Upper lobe of left lung (tissue), 6 donors: ENCODE measurements around the gene PSMC2. TPM values are rescaled to one million over a fixed set of nuclear protein-coding genes. Genes with fewer than 3 reads are reported as not detected.
A peak's percentile ranks its signal among the peaks of the same experiment; 100 is the strongest.

Experiments used
- ATAC-seq, 2 donors: fragments of 200-7000 bp; cut with Tn5 transposase; one replicate each; pipeline ENCODE4 v1.9.1; 2022; ENCODE audit warnings: mild to moderate bottlenecking in 2 of 2, moderate library complexity in 2 of 2; ENCODE audit not compliant: low FRiP score in 2 of 2
- DNase-seq, 2 donors: peaks; one replicate each; pipeline ENCODE4 v3.0.0-alpha.2; 2019 to 2020
- H3K27ac ChIP-seq, 4 donors: fragments of 200-600 bp; sonication (generic); one replicate each; pipeline ENCODE4 v1.5.1; 2016 to 2019
- H3K27me3 ChIP-seq, 4 donors: fragments of 200-600 bp; sonication (generic); one replicate each; pipeline ENCODE4 v1.5.1; 2017 to 2019
- H3K36me3 ChIP-seq, 4 donors: fragments of 200-600 bp; sonication (generic); one replicate each; pipeline ENCODE4 v1.5.1; 2016 to 2019
- H3K4me1 ChIP-seq, 4 donors: fragments of 200-600 bp; sonication (generic); one replicate each; pipeline ENCODE4 v1.5.1; 2018 to 2019
- H3K4me3 ChIP-seq, 4 donors: fragments of 200-600 bp; sonication (generic); one replicate each; pipeline ENCODE4 v1.5.1; 2017 to 2019; ENCODE audit warnings: mild to moderate bottlenecking in 2 of 4, moderate library complexity in 1 of 4
- H3K9me3 ChIP-seq, 4 donors: fragments of 200-600 bp; sonication (generic); one replicate each; pipeline ENCODE4 v1.5.1; 2018 to 2019
- CTCF ChIP-seq, 6 experiments: fragments of 450-650 bp in 4 of 6; fragments of 200-600 bp in 2 of 6; sonication (generic) in 2 of 6; IDR thresholded peaks; one replicate each; pipeline ENCODE4 v1.5.1; 2016 to 2019; ENCODE audit warnings: antibody characterized with exemption in 6 of 6
- EP300 ChIP-seq, 4 donors: sonication (generic); formaldehyde crosslinking; IDR thresholded peaks; one replicate each; pipeline ENCODE4 v1.5.1; 2017; ENCODE audit warnings: antibody characterized with exemption in 4 of 4, control low read depth in 2 of 4
- POLR2A ChIP-seq, 4 donors: fragments of 450-650 bp; IDR thresholded peaks; one replicate each; pipeline ENCODE4 v1.5.1; 2016 to 2017; ENCODE audit warnings: antibody characterized with exemption in 4 of 4, mild to moderate bottlenecking in 2 of 4
- POLR2AphosphoS5 ChIP-seq, 2 donors: sonication (generic); formaldehyde crosslinking; IDR thresholded peaks; one replicate each; pipeline ENCODE4 v1.5.1; 2017; ENCODE audit warnings: antibody characterized with exemption in 2 of 2
- WGBS, 2 donors: methylation state at CpG; one replicate each; pipeline ENCODE4 v1.1.5; 2017 to 2018; 5-methylcytosine and 5-hydroxymethylcytosine counted together
- total RNA-seq, 6 donors: library from RNA; depleted of rRNA in 4 of 6; stranded (reverse); fragments of >200 nt in 4 of 6; gene quantifications; one replicate each; pipeline versions ENCODE4 v1.1.0 to v1.2.1, GENCODE V29; 2016 to 2021
- donor health status: DM: no; HTN: no; CAD: no; lungs with moderate emphysema.
- donor health status: DM: no; HTN: yes; CAD: no; lungs with severe emphysema.

Gene PSMC2
- 100 to 1,000 TPM in 2 of 6 donors, 10 to 100 TPM in 4; 26.2 to 114 (median 91.8) TPM for total RNA-seq

DNA sequence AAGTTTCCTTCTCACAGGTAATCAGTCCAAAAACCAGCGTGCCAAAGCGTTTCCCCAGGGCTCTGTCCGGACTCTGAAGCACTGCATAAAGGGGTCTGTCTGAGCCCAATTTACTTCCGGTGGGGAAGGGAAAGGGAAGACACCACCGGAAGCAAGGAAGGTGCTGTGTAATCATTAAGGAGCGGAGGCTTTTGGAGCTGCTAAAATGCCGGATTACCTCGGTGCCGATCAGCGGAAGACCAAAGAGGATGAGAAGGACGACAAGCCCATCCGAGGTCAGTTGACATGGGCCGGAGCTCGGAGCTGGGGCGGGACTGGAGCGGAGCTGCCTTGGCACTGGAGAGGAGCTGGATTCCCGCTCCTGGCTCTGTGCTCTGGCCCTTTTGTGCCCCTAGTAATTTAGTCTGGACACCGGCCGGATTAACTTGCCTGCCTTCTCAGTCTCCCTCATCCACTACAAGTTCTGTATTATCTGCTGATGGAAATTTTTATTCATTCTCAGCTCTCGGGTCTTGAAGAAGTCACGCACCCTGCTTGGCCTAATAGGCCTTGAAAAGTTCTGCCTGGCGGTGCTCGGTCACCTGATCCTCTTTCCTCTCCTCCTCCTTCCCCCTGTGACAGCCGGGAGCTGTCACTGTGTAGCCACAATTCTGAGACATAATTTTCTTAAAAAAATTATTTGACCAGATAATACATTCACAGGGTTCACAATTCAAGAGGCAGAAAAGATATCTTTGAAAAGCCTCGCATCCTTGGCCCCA, at the start of gene PSMC2:
TSS of gene PSMC2 (plus strand) at position 137 of the 761 bp plus-strand sequence. CDS start at position 206, 69 bp downstream.
- 0 to 1% methylated on average over 25 of the region's 25 CpGs for WGBS, 2 donors
- Histone ChIP-seq H3K27me3 (no peaks in the 10 kb centered on the region), H3K9me3 (no peaks in the 10 kb centered on the region), H3K4me1 (peaks cover 41 to 63% (median 53%) of the 10 kb centered on the region in 4 donors), H3K27ac (peak within 1 kb of the TSS; percentile 84 to 92 (median 90)), H3K4me3 (peak within 1 kb of the TSS; percentile 46 to 81 (median 72)), H3K36me3 (peaks cover 0 to 15% (median 0%) of the 10 kb centered on the region in 4 donors)
- peak; percentile 76 to 77 for DNase-seq
- TF ChIP-seq POLR2AphosphoS5 (IDR thresholded peaks at IDR 0.05) (peak; percentile 63 to 80), CTCF (IDR thresholded peaks at IDR 0.05) (no peak), EP300 (IDR thresholded peaks at IDR 0.05) (peak in 1 of 4 donors; percentile 2), POLR2A (IDR thresholded peaks at IDR 0.05) (peak in 3 of 4 donors; percentile 43 to 64 (median 45))
- ATAC-seq, result peak; percentile 90 to 91

GRCh38 chr7:103297837-103298179, 49.6 kb upstream of the PSMC2 start:
- H3K4me3 ChIP-seq, result peak overlapping the region; percentile 70 to 96 (median 84)
- peak overlapping the region; percentile 88 to 90 (median 88) for H3K27ac ChIP-seq
- H3K9me3 ChIP-seq, result no peaks in the 10 kb centered on the region
- no peaks in the 10 kb centered on the region for H3K27me3 ChIP-seq
- H3K36me3 ChIP-seq, result peaks cover 18 to 39% (median 22%) of the 10 kb centered on the region in 4 donors
- ATAC-seq, result no peak
- DNase-seq, result no peak
- peaks cover 13 to 25% (median 15%) of the 10 kb centered on the region in 4 donors for H3K4me1 ChIP-seq
- 0 to 1% methylated on average over 7 of the region's 7 CpGs for WGBS, 2 donors
- TF ChIP-seq EP300 (IDR thresholded peaks at IDR 0.05) (no peak), POLR2A (IDR thresholded peaks at IDR 0.05) (no peak), CTCF (IDR thresholded peaks at IDR 0.05) (no peak), POLR2AphosphoS5 (IDR thresholded peaks at IDR 0.05) (no peak)

DNA sequence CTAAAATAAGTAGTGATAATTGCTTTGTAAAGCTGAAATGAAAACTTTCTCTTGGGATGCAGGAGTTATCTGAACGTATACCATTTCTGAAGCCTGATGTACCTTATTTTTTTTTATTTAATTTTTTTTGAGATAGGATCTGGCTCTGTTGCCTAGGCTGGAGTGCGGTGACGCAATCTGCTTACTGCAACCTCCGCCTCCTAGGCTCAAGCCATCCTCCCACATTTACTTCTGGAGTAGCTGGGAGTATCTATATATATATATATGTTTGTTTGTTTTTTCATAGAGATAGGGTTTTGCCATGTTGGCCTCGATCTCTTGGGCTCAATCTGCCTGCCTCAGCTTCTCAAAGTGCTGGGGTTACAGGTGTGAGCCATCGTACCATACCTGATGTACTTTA, 47.8 kb upstream of the PSMC2 start:
- H3K4me1 ChIP-seq, result peaks cover 13 to 25% (median 15%) of the 10 kb centered on the region in 4 donors
- peaks cover 18 to 57% (median 33%) of the 10 kb centered on the region in 4 donors for H3K36me3 ChIP-seq
- no peak for ATAC-seq
- TF ChIP-seq EP300 (IDR thresholded peaks at IDR 0.05) (no peak), POLR2AphosphoS5 (IDR thresholded peaks at IDR 0.05) (no peak), CTCF (IDR thresholded peaks at IDR 0.05) (no peak), POLR2A (IDR thresholded peaks at IDR 0.05) (no peak)
- H3K9me3 ChIP-seq, result no peaks in the 10 kb centered on the region
- H3K27ac ChIP-seq, result no peak overlapping the region
- no peak for DNase-seq
- H3K27me3 ChIP-seq, result no peaks in the 10 kb centered on the region
- 93 to 94% methylated on average over 6 of the region's 6 CpGs for WGBS, 2 donors
- no peak overlapping the region for H3K4me3 ChIP-seq

DNA sequence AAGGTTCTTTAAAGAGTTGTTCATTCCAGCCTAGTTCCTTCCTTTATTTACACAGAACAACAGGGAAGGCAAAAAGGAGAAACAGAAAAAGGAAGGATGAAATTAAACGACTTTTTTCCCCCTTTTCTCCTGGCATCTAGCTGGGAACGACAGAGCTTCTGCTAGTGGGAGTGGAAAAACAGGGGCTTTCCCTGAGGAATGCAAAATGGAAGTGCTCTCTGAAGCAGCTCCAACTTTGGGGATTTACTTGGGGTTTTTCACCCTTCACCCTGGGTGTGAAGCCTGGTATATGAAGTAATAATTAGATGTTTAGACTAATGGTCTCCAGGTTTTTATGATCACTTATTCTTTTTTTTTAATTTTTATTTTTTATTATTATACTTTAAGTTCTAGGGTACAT, 46.0 kb upstream of the PSMC2 start:
- H3K36me3 ChIP-seq, result peaks cover 23 to 75% (median 48%) of the 10 kb centered on the region in 4 donors
- no peaks in the 10 kb centered on the region for H3K9me3 ChIP-seq
- H3K27me3 ChIP-seq, result no peaks in the 10 kb centered on the region
- ATAC-seq, result no peak
- 36 to 53% methylated on average over 2 of the region's 2 CpGs for WGBS, 2 donors
- H3K4me3 ChIP-seq, result no peak overlapping the region
- H3K27ac ChIP-seq, result no peak overlapping the region
- TF ChIP-seq POLR2AphosphoS5 (IDR thresholded peaks at IDR 0.05), result no peak
- no peak for TF ChIP-seq CTCF (IDR thresholded peaks at IDR 0.05)
- no peak for TF ChIP-seq EP300 (IDR thresholded peaks at IDR 0.05)
- TF ChIP-seq POLR2A (IDR thresholded peaks at IDR 0.05), result no peak
- no peak for DNase-seq
- H3K4me1 ChIP-seq, result peaks cover 13 to 25% (median 15%) of the 10 kb centered on the region in 4 donors
